GM19238 (cell line): ENCODE measurements around the gene PIP4K2A.

Experiments used
- DNase-seq: peaks from one replicate; pipeline ENCODE4 v3.0.0; 2011; ENCODE audit warnings: low spot score; ENCODE audit not compliant: insufficient read length

The PIP4K2A gene

DNA sequence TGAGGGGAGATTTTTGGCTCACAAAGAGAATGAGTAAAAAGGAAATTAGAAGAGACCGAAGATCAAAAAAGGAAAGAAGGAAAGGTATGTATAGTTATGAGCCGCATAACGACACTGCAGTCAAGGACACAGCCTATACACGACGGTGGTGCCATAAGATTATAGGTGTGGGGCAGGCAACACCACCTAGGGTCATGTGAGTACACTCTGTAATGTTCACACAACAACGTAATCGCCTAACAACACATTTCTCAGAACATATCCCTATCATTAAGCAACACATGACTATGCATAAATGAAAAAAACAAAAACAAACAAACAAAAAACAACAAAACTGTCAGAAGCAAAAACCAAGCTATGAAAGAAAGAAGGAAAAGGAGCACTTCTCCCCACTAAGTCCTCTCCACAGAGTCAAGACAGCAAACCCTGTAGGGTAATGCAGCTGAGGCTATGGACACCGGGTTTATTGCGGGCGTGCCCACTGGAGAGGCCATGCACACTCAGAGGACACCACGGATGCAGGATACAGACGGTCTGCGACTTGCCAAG, 45.1 kb downstream of the PIP4K2A start:
- no peak for DNase-seq

GRCh38 chr10:22667093-22667480, 47.3 kb downstream of the PIP4K2A start:
- no peak for DNase-seq

DNA sequence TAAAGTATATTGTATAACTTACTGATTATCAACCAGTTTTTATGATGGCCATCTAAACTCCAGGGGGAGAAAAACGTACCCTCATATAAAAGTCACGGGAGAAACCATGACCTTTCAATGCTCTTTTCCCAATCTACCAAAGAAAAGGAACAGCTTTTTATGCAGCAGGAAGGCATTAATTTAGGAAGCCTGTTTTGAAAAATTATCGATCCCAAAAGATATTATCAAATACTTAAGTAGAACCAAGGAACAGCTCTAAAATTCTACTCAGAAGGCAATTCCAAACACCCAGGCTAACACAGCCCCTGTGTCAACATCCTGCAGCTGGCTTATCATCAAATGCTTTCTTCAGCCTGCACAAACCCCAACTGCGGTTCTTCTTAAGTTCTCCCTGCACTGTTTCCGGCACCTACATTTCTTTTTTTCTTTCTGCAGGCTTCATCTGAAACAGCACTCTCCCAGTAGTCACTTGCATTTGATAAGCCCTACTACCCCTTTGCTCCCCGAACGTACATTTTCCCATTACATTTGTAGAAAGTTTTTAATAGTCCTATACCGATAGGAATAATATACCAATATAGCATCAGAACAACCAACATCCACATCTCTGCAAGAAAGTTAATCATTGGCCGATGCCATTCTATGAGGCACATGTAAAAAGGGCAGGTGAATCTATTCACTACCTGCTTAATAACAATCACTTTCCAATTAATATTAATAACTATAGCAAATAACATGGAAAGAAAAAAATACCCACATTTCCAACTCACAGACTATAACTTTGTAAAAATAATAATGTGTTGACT, 47.9 kb downstream of the PIP4K2A start:
- peak; percentile 34 for DNase-seq

- DNase-seq, result no peak
These were observed 49.0 kb downstream of the PIP4K2A start for GRCh38 chr10:22665329-22665728.

DNA sequence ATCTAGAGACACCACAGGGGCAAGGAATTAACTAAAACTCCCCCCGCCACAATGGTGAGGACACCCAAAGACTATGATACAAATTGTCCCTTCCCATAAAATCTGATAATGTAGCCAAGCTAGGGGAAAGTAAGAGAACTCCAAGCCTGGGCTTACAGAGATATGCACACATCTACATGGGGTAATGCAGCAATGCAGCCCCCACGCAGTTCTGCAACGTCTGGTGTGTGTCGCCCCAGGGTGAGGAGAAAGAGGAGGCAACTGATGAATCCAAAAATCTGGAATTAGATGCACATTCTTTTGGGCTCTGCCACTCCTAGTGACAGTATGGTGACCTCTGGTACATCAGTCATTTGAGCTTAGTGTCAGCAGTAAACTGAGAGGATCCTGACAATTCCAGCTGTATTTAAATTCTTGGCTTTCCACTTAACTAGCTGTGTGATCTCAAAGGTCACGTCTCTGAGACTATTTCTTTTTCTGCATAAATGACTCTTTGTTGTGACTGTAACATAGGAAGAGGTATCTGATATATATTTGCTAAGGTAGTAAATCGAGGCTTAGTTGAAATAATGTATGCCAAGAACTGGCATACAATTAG, 51.5 kb downstream of the PIP4K2A start:
- no peak for DNase-seq

GRCh38 chr10:22659866-22660265, 54.5 kb downstream of the PIP4K2A start:
- no peak for DNase-seq

- no peak for DNase-seq
These were observed 55.5 kb downstream of the PIP4K2A start for GRCh38 chr10:22658745-22659410.

- no peak for DNase-seq
These were observed 56.7 kb downstream of the PIP4K2A start for GRCh38 chr10:22657566-22658225.

- no peak for DNase-seq
These were observed 57.4 kb downstream of the PIP4K2A start for GRCh38 chr10:22657024-22657423.

GRCh38 chr10:22656036-22656435, 58.3 kb downstream of the PIP4K2A start:
- DNase-seq, result no peak

DNA sequence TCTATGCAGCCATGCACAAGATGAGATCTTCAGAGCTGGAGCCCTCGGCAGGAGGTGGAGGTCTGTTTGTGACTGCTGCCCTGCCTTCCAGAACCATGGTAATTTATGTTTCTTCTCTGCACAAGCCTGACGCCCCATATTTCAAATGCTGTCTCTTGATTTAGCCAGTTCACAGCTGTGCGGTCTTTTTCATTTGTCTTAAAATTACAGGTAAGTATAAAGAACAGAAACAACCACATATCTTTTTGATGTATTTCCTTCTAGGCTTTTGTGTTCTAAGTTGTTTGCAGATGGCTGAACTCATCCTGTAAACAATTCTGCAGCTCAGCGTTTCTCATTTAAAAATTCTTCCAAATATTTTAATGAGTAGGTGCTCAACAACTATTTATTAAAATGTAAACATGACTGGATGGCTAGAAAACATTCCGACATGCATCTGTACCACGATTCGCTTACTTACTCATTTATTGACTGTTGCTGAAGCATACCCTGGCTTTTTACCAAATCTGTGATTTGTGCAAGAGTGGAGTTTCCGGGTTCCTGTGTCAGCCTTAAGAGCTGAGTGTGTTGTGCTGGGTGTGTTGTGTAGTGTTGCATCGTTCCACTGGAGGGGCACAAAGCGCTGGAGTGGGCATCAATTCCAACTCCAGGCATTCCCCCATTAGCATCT, 58.9 kb downstream of the PIP4K2A start:
- DNase-seq, result no peak

DNA sequence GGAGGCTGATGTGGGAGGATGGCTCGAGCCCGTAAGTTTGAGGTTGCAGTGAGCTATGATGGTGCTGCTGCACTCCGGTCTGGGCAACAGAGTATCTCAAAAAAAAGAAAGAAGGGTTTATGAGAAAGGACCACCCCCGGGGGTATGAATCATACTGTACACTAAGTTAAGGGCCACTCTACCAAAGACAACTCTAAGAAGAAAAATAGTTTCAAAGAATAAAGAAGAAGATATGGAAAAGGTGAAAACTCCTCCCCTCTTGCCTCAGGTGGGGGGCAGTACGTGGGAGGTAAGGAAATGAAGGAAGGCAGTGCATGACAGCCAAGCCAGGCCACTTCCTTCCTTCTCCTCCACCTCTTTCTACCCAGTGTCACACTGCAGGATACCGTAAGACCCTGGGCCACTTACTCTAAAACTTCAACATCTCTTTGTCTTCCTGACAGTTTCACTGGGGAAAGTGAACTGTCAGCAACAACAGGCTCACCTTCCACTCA, 61.3 kb downstream of the PIP4K2A start:
- no peak for DNase-seq

- no peak for DNase-seq
These were observed 63.0 kb downstream of the PIP4K2A start for GRCh38 chr10:22651276-22651980.

DNA sequence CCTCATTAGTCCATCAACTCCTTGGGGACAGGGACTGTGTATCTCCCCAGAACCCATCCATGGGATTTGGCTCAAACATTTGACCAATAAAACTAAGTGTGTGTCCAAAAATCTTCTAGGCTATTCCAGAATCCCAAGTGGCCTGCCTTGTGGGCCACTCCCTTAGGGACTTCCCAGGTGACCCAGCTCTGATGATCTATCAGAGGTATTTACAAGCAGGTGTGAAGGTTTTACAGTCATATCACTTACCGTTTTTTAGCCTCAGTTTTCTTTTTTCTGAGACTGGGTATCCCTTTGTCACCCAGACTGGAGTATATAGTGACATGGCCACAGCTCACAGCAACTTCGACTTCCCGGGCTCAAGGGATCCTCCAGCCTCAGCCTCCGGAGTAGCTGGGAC, 64.4 kb downstream of the PIP4K2A start:
- DNase-seq, result no peak

- no peak for DNase-seq
These were observed 65.0 kb downstream of the PIP4K2A start for GRCh38 chr10:22649390-22649841.

DNA sequence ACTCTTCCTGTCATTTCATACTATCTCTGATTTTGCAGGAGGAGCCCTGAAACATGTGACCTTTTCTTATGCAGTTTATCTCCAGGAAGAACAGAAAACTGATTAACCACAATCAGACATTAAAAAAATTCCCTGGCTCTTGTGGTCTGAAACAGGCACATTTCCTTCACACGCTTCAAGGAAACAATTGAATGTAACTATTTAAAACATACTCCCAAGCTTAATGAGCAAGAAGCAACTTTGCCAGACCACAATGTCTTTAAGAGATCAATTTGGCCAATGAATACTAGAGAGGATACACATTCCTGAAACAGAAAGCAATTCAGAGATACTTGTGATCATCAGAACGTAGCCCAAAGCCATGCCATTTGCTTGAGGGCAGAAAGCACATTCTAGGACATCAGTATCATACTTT, 65.8 kb downstream of the PIP4K2A start:
- no peak for DNase-seq

DNA sequence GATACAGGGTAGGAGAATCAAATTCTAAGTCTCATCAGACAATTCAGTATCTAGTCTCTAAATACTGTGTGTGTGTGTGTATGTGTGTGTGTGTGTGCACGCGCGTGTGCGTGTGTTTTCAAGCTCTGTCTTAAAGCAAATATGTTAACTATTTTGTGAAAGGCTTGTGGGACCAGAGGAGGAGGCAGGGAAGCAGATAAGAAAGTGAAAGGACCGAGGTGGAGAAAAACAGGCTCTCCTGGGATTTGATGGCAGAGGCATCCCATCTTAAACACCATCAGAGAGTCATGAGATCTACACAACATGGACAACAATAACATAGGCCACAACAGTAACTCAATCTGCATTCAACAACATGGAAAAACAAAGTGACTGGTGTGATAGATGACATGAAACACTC, 67.1 kb downstream of the PIP4K2A start:
- DNase-seq, result no peak

GRCh38 chr10:22646388-22646853, 68.0 kb downstream of the PIP4K2A start:
- no peak for DNase-seq

- DNase-seq, result no peak
These were observed 70.2 kb downstream of the PIP4K2A start for GRCh38 chr10:22644222-22644621.

- DNase-seq, result no peak
These were observed 70.6 kb downstream of the PIP4K2A start for GRCh38 chr10:22643775-22644174.
